Right lobe of liver (tissue), 4 donors: ENCODE data around the gene CDC14A.

Experiments
- CTCF ChIP-seq, 4 donors: fragments of 200-600 bp in 3 of 4; fragments of 450-650 bp in 1 of 4; IDR thresholded peaks; one replicate each; pipeline versions ENCODE4 v1.5.1 to v1.8.0; 2016 to 2022; ENCODE audit warnings: antibody characterized with exemption in 4 of 4, mild to moderate bottlenecking in 2 of 4
- POLR2A ChIP-seq: fragments of 450-650 bp; IDR thresholded peaks from one replicate; pipeline ENCODE4 v1.6.1; 2017; ENCODE audit warnings: antibody characterized with exemption, mild to moderate bottlenecking
- donor health status: DM: no; HTN: no; CAD: no.
- donor health status: DM: no; HTN: no; CAD: no.
- donor health status: DM: no; HTN: yes; CAD: no.

- TF ChIP-seq CTCF (IDR thresholded peaks at IDR 0.05) (no peak), POLR2A (no peak)
Measured at GRCh38 chr1:100494393-100495084, 142.2 kb downstream of the CDC14A start.
